ENCODE data around the gene TMEM212.
"Not testable (repeated sequence)": the region's sequence is repeated elsewhere in the genome, so short reads cannot be mapped to it uniquely, and the experiment has no call there.

The TMEM212 gene

GRCh38 chr3:171813897-171814460 is 29.2 kb upstream of the TMEM212 start:
- Histone ChIP-seq H3K27me3 (ENCODE audit: control insufficient read depth, insufficient read depth, low read length) (peaks cover 33% of the 10 kb centered on the region), H3K9me3 (ENCODE audit: control insufficient read depth, insufficient read depth, low read length) (no peaks in the 10 kb centered on the region), H3K4me3 (ENCODE audit: low read depth, low read length) (no peak overlapping the region), H3K36me3 (ENCODE audit: control insufficient read depth, insufficient read depth, low read length) (no peaks in the 10 kb centered on the region), H3K9ac (ENCODE audit: low read depth, low read length) (no peak overlapping the region), H3K4me1 (ENCODE audit: control insufficient read depth, insufficient read depth, low read length) (no peaks in the 10 kb centered on the region), H3K27ac (ENCODE audit: low read depth, low read length) (no peak overlapping the region)

- H3K4me3 ChIP-seq (ENCODE audit: low read depth, low read length); H3K27ac ChIP-seq (ENCODE audit: low read depth, low read length); H3K4me1 ChIP-seq (ENCODE audit: control insufficient read depth, insufficient read depth, low read length); H3K36me3 ChIP-seq (ENCODE audit: control insufficient read depth, insufficient read depth, low read length); H3K9ac ChIP-seq (ENCODE audit: low read depth, low read length); H3K9me3 ChIP-seq (ENCODE audit: control insufficient read depth, insufficient read depth, low read length): not testable (repeated sequence)
- peaks cover 27% of the 10 kb centered on the region for H3K27me3 ChIP-seq (ENCODE audit: control insufficient read depth, insufficient read depth, low read length)
Observed at GRCh38 chr3:171814662-171815061, 28.5 kb upstream of the TMEM212 start.

GRCh38 chr3:171815973-171816595 is 27.1 kb upstream of the TMEM212 start:
- Histone ChIP-seq H3K36me3 (ENCODE audit: control insufficient read depth, insufficient read depth, low read length) (no peaks in the 10 kb centered on the region), H3K9me3 (ENCODE audit: control insufficient read depth, insufficient read depth, low read length) (no peaks in the 10 kb centered on the region), H3K4me1 (ENCODE audit: control insufficient read depth, insufficient read depth, low read length) (no peaks in the 10 kb centered on the region), H3K27ac (ENCODE audit: low read depth, low read length) (no peak overlapping the region), H3K9ac (ENCODE audit: low read depth, low read length) (no peak overlapping the region), H3K27me3 (ENCODE audit: control insufficient read depth, insufficient read depth, low read length) (peaks cover 13% of the 10 kb centered on the region), H3K4me3 (ENCODE audit: low read depth, low read length) (no peak overlapping the region)

GRCh38 chr3:171817074-171817800 is 25.9 kb upstream of the TMEM212 start:
- Histone ChIP-seq H3K4me3 (ENCODE audit: low read depth, low read length) (no peak overlapping the region), H3K27ac (ENCODE audit: low read depth, low read length) (no peak overlapping the region), H3K27me3 (ENCODE audit: control insufficient read depth, insufficient read depth, low read length) (peaks cover 1% of the 10 kb centered on the region; the same call in 1 of the 2 replicates), H3K36me3 (ENCODE audit: control insufficient read depth, insufficient read depth, low read length) (no peaks in the 10 kb centered on the region), H3K4me1 (ENCODE audit: control insufficient read depth, insufficient read depth, low read length) (no peaks in the 10 kb centered on the region), H3K9me3 (ENCODE audit: control insufficient read depth, insufficient read depth, low read length) (no peaks in the 10 kb centered on the region), H3K9ac (ENCODE audit: low read depth, low read length) (no peak overlapping the region)

GRCh38 chr3:171821044-171821443 is 22.1 kb upstream of the TMEM212 start:
- Histone ChIP-seq H3K9me3 (ENCODE audit: control insufficient read depth, insufficient read depth, low read length) (no peaks in the 10 kb centered on the region), H3K27me3 (ENCODE audit: control insufficient read depth, insufficient read depth, low read length) (no peaks in the 10 kb centered on the region), H3K4me1 (ENCODE audit: control insufficient read depth, insufficient read depth, low read length) (peaks cover 11% of the 10 kb centered on the region; the same call in 1 of the 2 replicates), H3K36me3 (ENCODE audit: control insufficient read depth, insufficient read depth, low read length) (no peaks in the 10 kb centered on the region), H3K4me3 (ENCODE audit: low read depth, low read length) (no peak overlapping the region), H3K9ac (ENCODE audit: low read depth, low read length) (no peak overlapping the region), H3K27ac (ENCODE audit: low read depth, low read length) (no peak overlapping the region)

GRCh38 chr3:171821778-171822358 is 21.3 kb upstream of the TMEM212 start:
- Histone ChIP-seq H3K36me3 (ENCODE audit: control insufficient read depth, insufficient read depth, low read length) (no peaks in the 10 kb centered on the region), H3K9ac (ENCODE audit: low read depth, low read length) (no peak overlapping the region), H3K9me3 (ENCODE audit: control insufficient read depth, insufficient read depth, low read length) (no peaks in the 10 kb centered on the region), H3K4me1 (ENCODE audit: control insufficient read depth, insufficient read depth, low read length) (peaks cover 11% of the 10 kb centered on the region; the same call in 1 of the 2 replicates), H3K27me3 (ENCODE audit: control insufficient read depth, insufficient read depth, low read length) (no peaks in the 10 kb centered on the region), H3K27ac (ENCODE audit: low read depth, low read length) (no peak overlapping the region), H3K4me3 (ENCODE audit: low read depth, low read length) (no peak overlapping the region)

- no peak overlapping the region for H3K4me3 ChIP-seq (ENCODE audit: low read depth, low read length)
- H3K27me3 ChIP-seq (ENCODE audit: control insufficient read depth, insufficient read depth, low read length) = no peaks in the 10 kb centered on the region
- H3K9me3 ChIP-seq (ENCODE audit: control insufficient read depth, insufficient read depth, low read length) = no peaks in the 10 kb centered on the region
- no peak overlapping the region for H3K27ac ChIP-seq (ENCODE audit: low read depth, low read length)
- no peak overlapping the region for H3K9ac ChIP-seq (ENCODE audit: low read depth, low read length)
- H3K4me1 ChIP-seq (ENCODE audit: control insufficient read depth, insufficient read depth, low read length) = peaks cover 11% of the 10 kb centered on the region; the same call in 1 of the 2 replicates
- H3K36me3 ChIP-seq (ENCODE audit: control insufficient read depth, insufficient read depth, low read length) = no peaks in the 10 kb centered on the region
Observed at GRCh38 chr3:171822431-171823106, 20.6 kb upstream of the TMEM212 start.

GRCh38 chr3:171824116-171824515 is 19.0 kb upstream of the TMEM212 start:
- Histone ChIP-seq H3K4me3 (ENCODE audit: low read depth, low read length) (no peak overlapping the region), H3K27me3 (ENCODE audit: control insufficient read depth, insufficient read depth, low read length) (no peaks in the 10 kb centered on the region), H3K4me1 (ENCODE audit: control insufficient read depth, insufficient read depth, low read length) (peaks cover 11% of the 10 kb centered on the region; the same call in 1 of the 2 replicates), H3K27ac (ENCODE audit: low read depth, low read length) (no peak overlapping the region), H3K9me3 (ENCODE audit: control insufficient read depth, insufficient read depth, low read length) (no peaks in the 10 kb centered on the region), H3K9ac (ENCODE audit: low read depth, low read length) (no peak overlapping the region), H3K36me3 (ENCODE audit: control insufficient read depth, insufficient read depth, low read length) (no peaks in the 10 kb centered on the region)

- H3K4me3 ChIP-seq (ENCODE audit: low read depth, low read length) = no peak overlapping the region
- H3K27ac ChIP-seq (ENCODE audit: low read depth, low read length) = peak overlapping the region; percentile 48
- peaks cover 15% of the 10 kb centered on the region; the same call in 1 of the 2 replicates for H3K4me1 ChIP-seq (ENCODE audit: control insufficient read depth, insufficient read depth, low read length)
- H3K36me3 ChIP-seq (ENCODE audit: control insufficient read depth, insufficient read depth, low read length) = no peaks in the 10 kb centered on the region
- no peak overlapping the region for H3K9ac ChIP-seq (ENCODE audit: low read depth, low read length)
- no peaks in the 10 kb centered on the region for H3K9me3 ChIP-seq (ENCODE audit: control insufficient read depth, insufficient read depth, low read length)
- no peaks in the 10 kb centered on the region for H3K27me3 ChIP-seq (ENCODE audit: control insufficient read depth, insufficient read depth, low read length)
Observed at GRCh38 chr3:171824824-171825221, 18.3 kb upstream of the TMEM212 start.

GRCh38 chr3:171825222-171825828 is 17.8 kb upstream of the TMEM212 start:
- H3K9ac ChIP-seq (ENCODE audit: low read depth, low read length) = no peak overlapping the region
- H3K27me3 ChIP-seq (ENCODE audit: control insufficient read depth, insufficient read depth, low read length) = no peaks in the 10 kb centered on the region
- no peaks in the 10 kb centered on the region for H3K9me3 ChIP-seq (ENCODE audit: control insufficient read depth, insufficient read depth, low read length)
- H3K4me3 ChIP-seq (ENCODE audit: low read depth, low read length) = no peak overlapping the region
- peak overlapping the region; percentile 48 for H3K27ac ChIP-seq (ENCODE audit: low read depth, low read length)
- H3K36me3 ChIP-seq (ENCODE audit: control insufficient read depth, insufficient read depth, low read length) = no peaks in the 10 kb centered on the region
- peaks cover 19% of the 10 kb centered on the region for H3K4me1 ChIP-seq (ENCODE audit: control insufficient read depth, insufficient read depth, low read length)

Data from HUES48 (cell line).